Breast epithelium (tissue), 3 donors: ENCODE data around the gene CEP68.

Source experiments
- CTCF ChIP-seq, 3 donors: fragments of 450-650 bp; IDR thresholded peaks; one replicate each; pipeline ENCODE4 v1.5.1; 2016 to 2017; ENCODE audit warnings: antibody characterized with exemption in 3 of 3, mild to moderate bottlenecking in 3 of 3, moderate library complexity in 3 of 3
- POLR2A ChIP-seq: fragments of 450-650 bp; IDR thresholded peaks from one replicate; pipeline ENCODE4 v1.6.1; 2016; ENCODE audit warnings: antibody characterized with exemption, mild to moderate bottlenecking, moderate library complexity
- POLR2AphosphoS5 ChIP-seq, 3 donors: sonication (generic); formaldehyde crosslinking; IDR thresholded peaks; one replicate each; pipeline ENCODE4 v1.6.1; 2017; ENCODE audit warnings: antibody characterized with exemption in 3 of 3

- TF ChIP-seq POLR2A (no peak), CTCF (IDR thresholded peaks at IDR 0.05) (no peak), POLR2AphosphoS5 (IDR thresholded peaks at IDR 0.05) (no peak)
These were observed 19.6 kb downstream of the CEP68 start for GRCh38 chr2:65075605-65076344.
